ENCODE data around the gene GOSR2.
"Not testable (repeated sequence)": the region's sequence is repeated elsewhere in the genome, so short reads cannot be mapped to it uniquely, and the experiment has no call there.

Gene GOSR2

DNA sequence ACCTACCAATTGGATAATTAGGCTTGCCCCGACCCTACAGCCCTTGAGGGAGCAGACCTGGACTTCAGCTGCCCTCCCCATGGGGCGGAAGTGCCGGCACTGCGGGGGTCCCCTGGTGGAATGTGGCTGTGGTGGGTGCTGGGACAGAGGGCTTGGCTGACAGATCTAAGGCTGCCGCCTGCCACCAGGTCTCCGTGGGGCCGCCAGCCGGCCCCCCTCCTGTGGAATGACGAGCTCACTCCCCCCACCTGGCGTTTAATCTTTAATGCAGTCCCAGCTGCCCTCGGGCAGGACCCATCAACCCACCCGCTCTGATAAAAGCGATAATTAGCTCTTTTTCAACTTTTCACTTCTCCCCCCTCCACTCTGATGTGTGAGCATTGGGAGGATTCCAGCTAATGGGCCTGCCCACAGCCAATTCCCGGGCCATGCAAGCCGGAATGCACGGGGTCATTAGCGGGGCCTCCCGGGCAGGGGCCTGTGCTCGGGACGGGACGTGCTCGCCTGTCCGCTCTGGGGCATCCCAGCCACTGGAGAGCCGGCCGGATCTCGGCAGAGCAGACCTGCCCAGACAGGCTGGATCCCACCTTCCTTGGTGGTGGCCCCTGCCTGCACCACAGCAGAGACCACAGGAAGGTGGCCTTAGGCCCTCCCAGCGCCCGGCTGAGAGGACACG, 28.3 kb upstream of the GOSR2 start:
- no peak for DNase-seq

DNA sequence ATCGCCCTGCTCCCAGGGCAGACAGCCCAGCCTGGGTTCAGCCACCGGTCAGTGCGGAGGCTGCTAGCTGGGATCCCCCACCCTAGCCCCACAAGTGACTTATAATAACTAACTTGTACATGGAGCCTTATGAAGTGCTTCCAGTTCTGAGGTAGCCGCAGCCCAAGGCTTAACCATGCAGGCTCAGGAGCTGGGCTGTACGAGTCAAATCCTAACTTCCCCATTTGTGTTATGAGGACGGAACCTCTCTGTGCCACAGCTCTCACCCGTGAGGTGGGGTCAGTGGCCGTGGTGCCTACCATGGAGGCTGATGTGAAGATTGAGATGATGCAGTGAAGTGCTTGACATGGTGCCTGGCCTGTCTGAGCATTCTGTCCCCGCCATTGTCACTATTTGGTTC, 27.8 kb upstream of the GOSR2 start:
- no peak for DNase-seq

GRCh38 chr17:46896991-46897390, 26.0 kb upstream of the GOSR2 start:
- no peak for DNase-seq

- DNase-seq, result no peak
These were observed 24.6 kb upstream of the GOSR2 start for GRCh38 chr17:46898364-46898763.

DNA sequence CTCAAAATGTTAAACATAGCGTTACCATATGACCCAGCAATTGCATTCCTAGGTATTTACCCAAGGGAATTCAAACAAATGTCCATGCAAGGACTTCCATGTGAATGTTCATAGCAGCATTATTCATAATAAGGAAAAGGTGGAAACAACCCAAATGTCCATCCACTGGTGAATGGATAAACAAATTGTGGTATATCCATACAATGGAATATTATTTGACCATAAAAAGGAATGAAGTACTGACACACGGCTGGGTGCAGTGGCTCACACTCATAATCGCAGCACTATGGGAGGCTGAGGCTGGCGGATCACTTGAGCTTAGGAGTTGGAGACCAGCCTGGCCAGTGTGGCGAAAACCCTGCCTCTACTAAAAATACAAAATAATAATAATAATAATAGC, 24.1 kb upstream of the GOSR2 start:
- DNase-seq, result no peak

- DNase-seq, result no peak
These were observed 21.7 kb upstream of the GOSR2 start for GRCh38 chr17:46901291-46901690.

DNA sequence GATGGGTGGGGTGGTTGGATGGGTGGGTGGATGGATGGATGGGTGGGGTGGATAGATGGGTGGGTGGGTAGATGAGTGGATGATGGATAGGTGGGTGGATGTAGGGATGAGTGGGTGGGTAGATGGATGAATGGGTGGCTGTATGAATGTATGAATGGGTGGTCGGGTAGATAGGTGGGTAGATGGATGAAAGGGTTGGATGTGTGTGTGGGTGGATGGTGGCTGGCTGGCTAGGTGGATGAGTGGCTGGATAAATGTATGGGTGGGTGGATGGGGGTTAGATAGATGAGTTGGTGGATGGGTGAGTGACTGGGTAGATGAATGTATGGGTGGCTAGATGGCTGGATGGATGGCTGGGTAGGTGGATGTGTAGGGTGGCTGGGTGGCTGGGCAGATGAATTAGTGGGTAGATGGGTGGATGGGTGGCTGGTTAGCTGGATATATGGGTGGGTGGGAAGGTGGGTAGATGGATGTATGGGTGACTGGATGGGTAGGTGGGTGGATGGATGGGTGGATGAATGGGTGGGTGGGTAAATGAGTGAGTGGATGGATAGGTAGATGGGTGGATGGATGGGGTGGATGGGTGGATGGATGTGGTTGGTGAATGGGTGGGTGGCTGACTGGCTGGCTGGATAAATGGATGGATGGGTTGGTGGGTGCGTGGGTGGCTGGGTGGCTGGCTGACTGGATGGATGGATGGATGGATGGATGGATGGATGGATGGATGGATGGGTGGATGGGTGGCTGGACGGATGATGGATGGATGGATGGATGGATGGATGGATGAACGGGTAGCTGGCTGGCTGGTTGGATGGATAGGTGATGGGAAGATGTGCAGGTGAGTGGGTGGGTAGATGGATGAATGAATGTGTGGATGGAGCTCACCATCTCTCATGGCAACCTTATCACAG, 18.9 kb upstream of the GOSR2 start:
- DNase-seq, result no peak

GRCh38 chr17:46908068-46908737, 14.8 kb upstream of the GOSR2 start:
- no peak for DNase-seq

- DNase-seq, result no peak
These were observed 12.6 kb upstream of the GOSR2 start for GRCh38 chr17:46910179-46910927.

DNA sequence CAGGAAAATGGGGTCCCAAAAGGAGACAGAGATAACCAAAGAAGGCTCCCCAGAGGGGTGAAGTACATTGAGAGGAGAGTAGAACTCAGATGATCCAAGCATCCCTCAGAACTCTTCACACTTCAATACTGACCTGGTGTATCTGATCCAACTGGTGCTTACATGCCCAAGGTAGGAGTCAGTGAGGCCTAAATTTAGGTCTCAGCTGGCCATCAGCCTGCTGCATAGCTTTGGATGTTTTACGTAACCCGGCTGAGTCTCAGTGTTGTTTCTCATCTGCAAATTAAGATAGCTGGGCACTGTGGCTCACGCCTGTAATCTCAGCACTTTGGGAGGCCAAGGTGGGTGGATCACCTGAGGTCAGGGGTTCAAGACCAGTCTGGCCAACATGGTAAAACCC, 11.6 kb upstream of the GOSR2 start:
- DNase-seq, result no peak

DNA sequence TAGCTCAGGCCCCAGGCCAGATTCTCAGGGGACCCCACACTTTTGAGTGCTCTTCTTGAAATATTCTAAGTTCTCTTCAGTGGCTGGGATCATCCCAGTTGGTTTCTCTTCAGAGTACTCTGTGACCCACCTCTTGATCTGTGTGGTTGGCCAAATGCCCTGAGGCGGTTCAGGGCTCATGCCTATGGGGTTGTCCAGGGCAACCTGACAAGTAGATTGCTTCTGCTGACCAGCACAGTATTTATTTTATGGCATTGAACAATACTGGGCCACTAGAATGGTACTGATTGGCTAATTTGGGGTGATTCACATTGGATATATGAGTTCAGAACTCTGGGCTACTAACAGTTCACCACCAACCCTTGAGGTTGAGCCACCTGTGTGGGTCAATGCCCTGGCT, 7.4 kb upstream of the GOSR2 start:
- DNase-seq, result no peak

DNA sequence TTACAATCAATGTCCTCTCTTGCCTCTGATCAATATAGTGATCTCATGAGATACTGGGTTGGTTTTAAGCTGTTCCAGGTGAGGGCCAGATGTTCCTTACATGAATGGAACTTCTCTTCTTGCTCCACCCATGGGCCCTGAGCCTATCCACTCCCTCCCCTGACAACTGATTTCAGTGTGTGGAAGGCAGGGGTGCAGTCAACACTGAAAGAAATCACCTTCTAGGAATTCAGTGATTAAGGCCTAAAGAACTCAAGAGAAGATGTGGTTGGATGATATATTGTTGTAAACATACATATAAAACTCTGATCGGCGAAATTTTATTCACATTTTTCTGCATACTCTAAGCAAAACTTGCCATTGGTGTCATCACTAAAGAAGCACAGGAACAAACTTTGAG, 6.7 kb upstream of the GOSR2 start:
- DNase-seq, result no peak

DNA sequence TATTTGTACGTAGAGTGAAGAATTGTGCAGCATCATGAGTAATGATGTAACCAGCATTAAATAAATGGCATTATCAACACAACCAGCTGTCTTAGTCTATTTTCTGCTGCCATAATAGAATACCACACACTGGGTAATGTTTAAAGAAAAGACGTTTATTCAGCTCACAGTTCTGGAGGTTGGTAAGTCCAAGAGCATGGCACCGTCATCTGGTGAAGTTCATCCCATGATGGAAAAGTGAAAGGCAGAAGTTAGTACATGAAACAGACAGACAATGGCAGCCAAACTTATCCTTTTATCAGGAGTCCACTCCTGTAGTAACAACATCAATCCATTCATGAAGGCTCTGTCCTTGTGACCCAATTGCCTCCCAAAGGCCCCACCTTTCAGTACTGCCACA, 6.3 kb upstream of the GOSR2 start:
- no peak for DNase-seq

DNA sequence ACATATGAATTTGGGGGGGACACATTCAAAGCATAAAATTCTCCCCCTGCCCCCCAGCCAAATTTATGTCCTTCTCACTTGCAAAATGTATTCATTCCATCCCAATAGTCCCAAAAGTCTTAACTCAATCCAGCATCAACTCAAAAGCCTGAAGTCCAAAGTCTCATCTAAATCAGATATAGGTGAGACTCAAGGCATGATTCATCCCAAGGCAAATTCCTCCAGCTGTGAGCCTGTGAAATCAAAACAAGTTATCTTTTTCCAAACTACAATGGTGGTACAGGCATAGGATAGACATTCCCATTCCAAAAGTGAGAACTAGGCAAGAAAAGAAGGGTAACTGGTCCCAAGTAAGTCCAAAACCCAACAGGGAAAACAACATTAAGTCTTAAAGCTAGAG, 5.9 kb upstream of the GOSR2 start:
- no peak for DNase-seq

- no peak for DNase-seq
These were observed 5.4 kb upstream of the GOSR2 start for GRCh38 chr17:46917516-46917915.

DNA sequence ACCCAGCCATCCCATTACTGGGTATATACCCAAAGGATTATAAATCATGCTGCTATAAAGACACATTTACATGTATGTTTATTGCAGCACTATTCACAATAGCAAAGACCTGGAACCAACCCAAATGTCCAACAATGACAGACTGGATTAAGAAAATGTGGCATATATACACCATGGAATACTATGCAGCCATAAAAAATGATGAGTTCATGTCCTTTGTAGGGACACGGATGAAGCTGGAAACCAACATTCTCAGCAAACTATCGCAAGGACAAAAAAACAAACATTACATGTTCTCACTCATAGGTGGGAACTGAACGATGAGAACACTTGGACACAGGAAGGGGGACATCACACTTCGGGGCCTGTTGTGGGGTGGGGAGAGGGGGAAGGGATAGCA, 998 bp upstream of the GOSR2 start:
- DNase-seq, result not testable (repeated sequence)

GRCh38 chr17:46922487-46922803, 515 bp upstream of the GOSR2 start:
- no peak for DNase-seq

DNA sequence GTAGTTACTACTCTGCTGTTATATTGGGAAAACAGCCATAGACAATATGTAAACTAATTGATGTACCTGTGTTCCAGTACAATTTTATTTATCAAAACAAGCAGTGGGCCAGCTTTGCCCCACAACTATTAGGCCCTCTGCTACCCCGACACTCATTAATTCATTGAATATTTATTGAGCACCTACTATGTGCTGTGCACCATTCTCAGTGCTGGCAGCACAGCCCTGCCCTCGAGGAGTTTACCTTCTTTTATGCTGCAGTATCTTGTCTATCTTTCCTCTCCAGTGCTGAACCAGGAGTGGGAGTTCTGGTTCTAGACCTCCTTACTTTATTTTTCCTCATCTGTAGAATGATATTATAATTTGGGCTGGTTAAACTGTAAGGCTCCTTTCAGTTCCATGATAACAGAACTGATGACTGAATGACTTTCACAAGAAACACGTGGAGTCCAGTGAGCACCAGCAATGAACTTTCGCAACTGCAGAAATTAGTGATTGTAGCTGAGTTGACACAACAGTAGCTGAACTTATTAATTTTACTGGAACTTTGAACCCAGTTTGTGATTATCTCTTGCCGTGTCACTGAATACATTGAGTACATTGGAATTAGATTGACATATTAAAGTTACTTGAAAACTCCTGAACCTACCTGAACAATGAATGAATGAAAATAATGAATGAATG, 2.4 kb downstream of the GOSR2 start:
- no peak for DNase-seq

DNA sequence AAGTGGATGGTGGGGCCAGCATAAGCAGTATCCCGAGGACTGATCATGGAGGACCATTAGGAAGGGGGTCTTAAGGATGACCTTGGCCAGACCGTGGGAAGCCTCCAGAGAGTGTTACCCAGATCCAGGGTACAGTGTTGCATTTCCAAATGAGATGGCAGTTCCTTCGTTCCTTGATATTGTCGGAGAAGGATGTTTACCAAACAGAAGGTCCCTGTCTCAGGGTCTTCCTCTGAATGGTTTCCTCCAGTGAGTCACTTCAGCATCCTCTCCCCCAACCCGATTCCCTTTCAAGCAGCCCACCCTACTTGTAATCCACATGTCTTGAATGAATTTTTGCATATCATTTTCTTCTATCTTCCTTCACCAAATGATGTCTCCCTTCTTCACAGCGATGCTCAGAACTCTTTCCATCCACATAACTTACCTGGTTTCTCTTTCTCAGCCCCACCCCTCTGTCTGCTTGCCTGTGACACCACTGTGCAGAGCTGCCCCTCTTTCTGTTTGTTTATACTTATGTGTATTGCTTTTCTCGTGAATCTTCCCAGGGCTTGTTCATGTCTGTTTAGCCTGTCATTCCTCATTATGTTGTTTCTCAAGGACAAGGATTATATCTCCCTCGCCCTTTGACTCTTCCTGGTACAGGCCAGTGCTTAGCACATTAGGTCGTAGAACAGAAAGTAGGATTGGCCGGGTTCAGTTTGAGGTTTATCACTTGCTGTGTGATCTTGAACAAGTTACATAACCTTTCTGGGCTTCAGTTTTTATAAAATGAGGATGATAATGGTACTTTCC, 5.7 kb downstream of the GOSR2 start:
- no peak for DNase-seq

- DNase-seq, result no peak
These were observed 6.5 kb downstream of the GOSR2 start for GRCh38 chr17:46929413-46929812.

- no peak for DNase-seq
These were observed 7.1 kb downstream of the GOSR2 start for GRCh38 chr17:46930051-46930450.

DNA sequence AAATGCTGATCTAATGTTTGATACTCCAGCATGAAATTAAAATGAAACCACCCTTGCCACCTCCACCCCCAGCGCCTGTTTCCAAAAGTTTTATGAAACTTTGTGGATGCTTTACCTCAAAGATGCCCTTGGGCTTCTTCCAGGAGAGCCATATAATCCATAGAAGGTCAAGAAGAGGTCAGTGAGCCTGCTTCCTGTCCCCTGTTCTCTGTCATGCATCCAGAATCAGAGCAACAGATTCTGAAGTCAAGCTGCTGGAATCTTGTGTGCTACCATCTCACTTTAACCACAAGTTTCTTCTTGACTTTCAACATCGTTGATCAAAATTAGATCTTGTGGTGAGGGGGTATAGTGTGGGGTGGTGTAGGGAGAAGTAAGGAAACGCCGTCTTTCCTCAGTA, 8.6 kb downstream of the GOSR2 start:
- no peak for DNase-seq

All from hematopoietic multipotent progenitor cell treated with erythropoietin and hydrocortisone succinate and interleukin-3 and kit ligand, for 8 days (in vitro differentiated cells).